ENCODE measurements around the gene ABHD16A.

Gene ABHD16A

DNA sequence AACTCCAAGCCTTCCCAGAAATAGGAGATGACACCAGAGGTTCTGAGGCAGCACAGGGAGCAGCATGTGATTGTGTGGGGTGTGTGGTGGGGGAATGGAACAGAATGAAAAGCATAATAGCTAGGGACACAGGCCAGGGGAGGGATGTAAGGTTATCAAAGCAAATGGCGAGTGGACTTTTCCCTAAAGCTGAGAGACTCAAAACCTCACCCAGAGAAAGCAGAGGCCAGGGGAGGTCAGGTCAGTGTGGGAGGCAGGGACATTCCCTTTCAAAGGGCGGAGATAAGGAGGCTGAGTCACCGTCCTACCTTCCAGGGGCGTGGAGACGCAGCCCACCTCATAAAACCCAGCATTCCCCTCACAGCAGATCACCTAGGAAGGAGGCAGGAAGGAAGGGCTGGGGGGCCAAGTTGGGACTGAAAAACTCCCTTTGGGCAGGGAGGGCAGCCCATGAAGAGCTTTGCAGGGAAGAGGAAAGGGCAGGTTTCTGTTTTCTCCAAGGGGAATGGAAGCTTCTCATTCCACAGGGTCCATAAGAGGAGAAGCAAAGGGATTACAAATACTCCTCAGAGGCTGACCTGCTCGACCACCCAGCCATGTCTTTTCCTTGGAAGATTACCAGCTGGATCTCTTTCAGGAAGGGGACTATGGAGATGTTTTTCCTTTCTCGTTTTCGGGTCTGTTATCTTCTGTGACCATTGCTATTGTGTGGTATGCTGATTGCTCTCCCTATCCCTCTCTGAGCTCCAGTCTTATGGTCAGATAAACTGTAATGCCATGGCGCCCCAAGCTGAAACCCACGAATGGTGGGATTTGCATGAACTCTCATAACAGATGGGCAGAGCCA is 12.7 kb downstream of the ABHD16A start:
- no peak for DNase-seq

DNA sequence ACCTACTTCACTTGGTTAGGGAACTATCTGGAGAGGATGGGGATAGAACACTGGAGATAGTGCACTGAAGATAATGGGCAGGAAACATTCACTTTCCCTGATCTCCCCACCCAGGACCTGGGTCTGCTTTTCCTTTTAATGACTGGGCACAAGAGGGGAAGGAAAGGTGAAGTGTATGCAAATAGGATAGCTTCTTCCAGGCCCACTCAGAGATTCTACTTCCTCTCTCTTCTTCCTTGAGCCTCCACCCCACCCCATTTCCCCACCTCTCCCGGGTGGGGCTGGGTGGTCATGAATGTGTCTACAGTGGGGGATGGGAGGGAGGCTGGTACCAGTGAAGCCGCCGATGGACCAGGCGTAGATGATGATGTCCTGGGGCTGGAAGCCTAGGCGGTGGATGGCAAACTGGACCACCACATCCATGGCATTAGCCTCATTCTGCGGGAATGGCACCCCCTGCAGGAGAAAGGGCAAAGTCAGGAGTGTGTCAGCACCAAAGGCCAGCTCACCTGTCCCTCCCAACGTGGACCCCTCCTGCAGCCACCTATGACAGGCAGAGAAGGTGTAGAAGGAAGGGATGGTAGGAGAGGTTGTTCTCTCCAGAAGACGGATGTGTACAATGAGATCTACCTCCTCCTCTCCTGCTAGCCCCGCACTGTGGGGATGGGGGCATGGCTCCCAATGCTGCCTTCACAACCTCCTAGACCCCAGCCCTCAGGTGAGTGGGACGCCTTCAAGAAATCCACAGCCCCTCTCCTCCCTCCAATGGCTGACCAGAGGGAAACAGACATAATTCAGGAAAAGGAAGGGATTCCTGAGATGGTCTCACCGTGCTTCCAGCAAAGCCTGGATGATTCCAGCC is 13.6 kb downstream of the ABHD16A start:
- no peak for DNase-seq

DNA sequence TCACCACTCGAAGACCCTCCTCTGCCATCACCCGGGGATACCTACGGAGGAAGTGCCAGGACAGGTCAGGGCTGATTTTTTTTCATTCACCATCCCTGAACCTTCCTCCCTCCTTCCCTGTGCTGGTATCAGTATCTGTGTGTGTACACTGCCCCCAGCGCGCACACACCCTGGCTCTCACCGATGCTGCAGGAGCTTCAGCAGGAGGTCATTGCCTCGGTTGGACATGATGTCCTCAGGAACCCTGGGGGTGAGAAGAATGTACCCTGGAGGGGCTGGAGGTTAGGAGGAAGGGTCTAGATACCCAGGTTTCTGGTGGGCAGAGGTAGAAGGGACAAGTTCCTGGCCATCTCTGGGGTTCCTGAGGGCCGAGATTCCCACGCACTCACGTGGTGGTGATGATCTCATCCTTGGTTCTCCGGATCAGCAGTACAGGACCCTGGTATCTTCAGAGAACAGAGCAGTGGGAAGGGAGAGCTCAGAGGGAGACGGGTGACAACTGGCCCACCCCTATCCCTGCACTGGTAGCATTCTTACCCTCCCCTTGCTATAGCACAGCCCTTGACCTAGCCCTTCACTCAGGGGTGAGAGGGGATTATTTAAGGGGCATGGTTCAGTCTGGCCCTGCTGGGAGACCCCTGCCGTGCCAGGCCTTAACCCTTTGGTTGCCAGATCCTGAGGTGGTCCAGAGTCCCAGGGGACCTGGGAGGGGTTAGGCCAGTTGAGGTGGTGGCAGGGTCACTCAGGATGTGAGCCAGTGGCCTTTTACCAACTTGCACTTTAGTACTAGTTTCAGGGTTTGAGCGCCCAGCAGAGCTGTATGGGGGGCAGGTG is 15.0 kb downstream of the ABHD16A start:
- no peak for DNase-seq

DNA sequence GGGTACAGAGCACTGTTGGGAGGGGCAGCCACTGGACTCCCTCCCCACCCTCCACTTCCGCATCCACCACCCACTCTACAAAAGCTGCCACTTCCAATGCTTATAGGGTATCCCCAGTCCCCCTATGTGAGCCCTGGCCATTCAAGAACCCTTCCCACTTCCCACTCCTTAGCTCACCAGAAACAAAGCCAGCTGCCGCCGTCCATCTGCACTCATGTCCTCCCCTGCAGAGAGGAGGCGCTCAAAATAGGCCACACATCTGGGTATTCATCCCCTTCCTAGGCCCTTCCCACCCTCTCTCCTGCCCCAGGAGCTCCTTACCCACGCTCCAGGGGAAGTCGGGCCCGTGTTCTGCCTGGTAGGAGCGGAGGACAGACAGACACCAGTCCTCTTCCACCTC is 15.8 kb downstream of the ABHD16A start:
- no peak for DNase-seq

- no peak for DNase-seq
These were observed 16.6 kb downstream of the ABHD16A start for GRCh38 chr6:31686483-31686882.

DNA sequence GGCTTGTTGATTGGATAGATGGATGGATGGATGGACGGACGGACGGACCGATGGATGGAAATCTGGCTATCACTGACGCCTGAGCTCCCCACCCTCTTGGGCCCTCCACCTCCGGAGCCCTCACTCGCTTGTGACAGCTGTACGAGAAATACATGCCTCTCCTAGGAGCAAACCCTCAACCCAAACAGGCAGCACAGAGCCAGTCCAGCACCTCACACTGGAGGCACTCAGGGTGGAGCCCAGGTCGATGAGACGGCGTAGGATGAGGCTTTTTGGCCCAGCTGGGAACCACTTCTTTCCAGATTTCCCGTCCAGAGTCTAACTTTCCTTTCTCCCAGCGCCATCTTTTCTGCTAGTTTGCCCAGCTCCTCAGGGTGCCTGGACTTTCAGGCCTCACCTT is 19.5 kb downstream of the ABHD16A start:
- no peak for DNase-seq

- DNase-seq, result peak in 23 of 58 donors; percentile 3 to 47 (median 20)
These were observed 21.9 kb downstream of the ABHD16A start for GRCh38 chr6:31681135-31681671.

- DNase-seq, result peak in 57 of 58 donors; percentile 7 to 83 (median 60)
These were observed 22.6 kb downstream of the ABHD16A start, which contains the start of gene LY6G5C for GRCh38 chr6:31680226-31681134. Gene LY6G5C (minus strand): TSS chr6:31681067. CDS start chr6:31680373, 694 bp downstream.

- no peak for DNase-seq
These were observed 25.2 kb downstream of the ABHD16A start for GRCh38 chr6:31677955-31678354.

GRCh38 chr6:31676904-31677303 is 26.2 kb downstream of the ABHD16A start:
- DNase-seq, result no peak

GRCh38 chr6:31676322-31676903 is 26.7 kb downstream of the ABHD16A start:
- DNase-seq, result no peak

- no peak for DNase-seq
These were observed 33.4 kb downstream of the ABHD16A start, which contains the start of gene LY6G5B for GRCh38 chr6:31669676-31670075. Gene LY6G5B (plus strand): TSS chr6:31669976. CDS start chr6:31670951, 975 bp downstream.

- no peak for DNase-seq
These were observed 36.7 kb downstream of the ABHD16A start for GRCh38 chr6:31666337-31666965.

DNA sequence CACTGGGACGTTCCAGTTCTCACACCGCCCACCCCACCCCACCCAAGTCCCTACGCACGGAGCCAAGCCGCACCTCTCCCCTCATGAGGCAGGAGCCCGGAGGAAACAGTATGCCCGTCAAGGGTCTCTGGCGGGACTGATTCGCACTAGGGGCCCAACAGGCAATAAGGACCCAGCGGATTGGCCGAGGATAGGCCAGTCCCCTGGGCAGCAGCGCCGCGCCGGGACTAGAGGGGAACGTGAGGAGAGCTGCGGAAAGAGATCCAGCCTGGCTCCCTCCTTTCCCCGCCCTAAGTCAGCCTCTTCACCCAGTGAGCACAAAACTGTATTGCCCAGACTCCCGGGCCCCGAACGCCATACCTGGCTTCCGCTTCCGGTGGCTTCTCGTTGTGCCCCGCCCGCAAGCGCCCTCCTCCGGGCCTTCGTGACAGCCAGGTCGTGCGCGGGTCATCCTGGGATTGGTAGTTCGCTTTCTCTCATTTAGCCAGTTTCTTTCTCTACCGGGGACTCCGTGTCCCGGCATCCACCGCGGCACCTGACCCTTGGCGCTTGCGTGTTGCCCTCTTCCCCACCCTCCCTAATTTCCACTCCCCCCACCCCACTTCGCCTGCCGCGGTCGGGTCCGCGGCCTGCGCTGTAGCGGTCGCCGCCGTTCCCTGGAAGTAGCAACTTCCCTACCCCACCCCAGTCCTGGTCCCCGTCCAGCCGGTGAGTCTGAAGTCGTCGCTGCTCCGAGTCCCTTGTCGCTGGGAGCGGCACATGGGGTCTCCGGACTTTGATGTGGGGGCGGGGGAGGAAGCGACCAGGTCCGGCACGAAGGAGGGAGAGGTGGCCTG is 37.4 kb downstream of the ABHD16A start, which contains the start of gene CSNK2B:
TSS of gene CSNK2B (plus strand) at position 580 of the 836 bp plus-strand sequence. CDS start 752 bp downstream, outside the sequence.
- peak; percentile 82 to 100 (median 98) for DNase-seq

DNA sequence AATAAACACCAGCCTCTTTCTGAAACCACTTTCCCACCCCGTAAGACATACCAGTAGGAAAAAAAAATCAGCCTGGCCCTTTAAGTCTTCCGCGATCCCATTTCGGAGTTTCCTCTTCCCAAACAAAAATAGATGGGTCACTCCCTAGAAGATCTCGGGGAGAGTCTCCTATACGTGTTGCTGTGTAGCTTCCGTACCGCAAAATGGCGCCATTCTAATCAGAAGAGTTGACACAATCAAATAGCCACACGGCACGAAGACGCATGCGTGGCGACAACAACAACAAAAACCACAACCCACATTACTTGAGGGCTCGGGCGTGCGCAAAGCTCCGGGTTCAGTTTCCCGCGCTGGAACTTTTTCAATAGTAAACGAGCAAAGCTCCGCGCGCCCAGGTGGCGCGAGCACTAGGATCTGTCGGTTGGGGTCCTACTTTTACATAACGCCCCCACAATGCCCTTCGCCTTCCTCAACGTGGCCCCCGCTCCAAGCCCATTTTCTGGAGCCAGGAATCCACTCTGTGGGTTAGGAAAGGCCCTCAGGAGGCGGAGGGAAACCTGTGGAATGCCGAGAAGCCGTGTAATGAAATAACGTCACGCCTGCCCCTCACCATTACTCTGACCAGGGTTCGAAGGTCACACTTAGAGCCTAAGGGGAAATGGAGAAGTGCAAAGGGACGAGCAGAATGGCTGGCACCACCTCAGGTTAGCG is 38.2 kb downstream of the ABHD16A start, which contains the start of gene GPANK1:
TSS of gene GPANK1 (minus strand) at position 208 of the 711 bp plus-strand sequence. CDS start 519 bp downstream, outside the sequence.
- peak; percentile 25 to 95 (median 84) for DNase-seq

- peak in 2 of 58 donors; percentile 10 to 20 for DNase-seq
These were observed 38.9 kb downstream of the ABHD16A start for GRCh38 chr6:31663961-31664789.
